Activated CD8-positive, alpha-beta memory T cell treated with anti-CD3 and anti-CD28 coated beads, Interleukin-2, amount 10 ng/mL, durations not matched to agents 7 days and 5 days (primary cell): ENCODE measurements around the gene YIPF2. TPM values are rescaled to one million over a fixed set of nuclear protein-coding genes. Genes with fewer than 3 reads are reported as not detected.

Experiments
- ATAC-seq: fragments of 150-1000 bp; cut with Tn5 transposase; one replicate; pipeline ENCODE4 v1.10.0; 2021; ENCODE audit warnings: moderate library complexity
- CTCF ChIA-PET: fragments of 350-600 bp; sonication (Branson Sonifier 250); formaldehyde crosslinking; loops from one replicate; lab custom pipeline; 2021; ENCODE audit warnings: antibody characterized with exemption; lab: Charles Lee
- DNase-seq: peaks from one replicate; pipeline ENCODE4 v3.0.0-alpha.2; 2020
- H3K27ac Mint-ChIP-seq: one replicate; pipeline ENCODE4 v1.8.0; 2021; ENCODE audit warnings: mild to moderate bottlenecking, mixed read lengths
- H3K27me3 Mint-ChIP-seq: one replicate; pipeline ENCODE4 v1.8.0; 2021; ENCODE audit warnings: mixed read lengths
- H3K36me3 Mint-ChIP-seq: one replicate; pipeline ENCODE4 v1.8.0; 2021; ENCODE audit warnings: mild to moderate bottlenecking, mixed read lengths
- H3K4me1 Mint-ChIP-seq: one replicate; pipeline ENCODE4 v1.8.0; 2021; ENCODE audit warnings: mixed read lengths
- H3K4me3 Mint-ChIP-seq: one replicate; pipeline ENCODE4 v1.8.0; 2021; ENCODE audit warnings: mild to moderate bottlenecking, moderate library complexity, mixed read lengths
- H3K9me3 Mint-ChIP-seq: one replicate; pipeline ENCODE4 v1.8.0; 2022; ENCODE audit warnings: low read depth, mixed read lengths
- total RNA-seq, 2 experiments: library from RNA; stranded (reverse); gene quantifications; one replicate each; pipeline ENCODE4 v1.2.3, GENCODE V29; 2021

The YIPF2 gene
- total RNA-seq, 2 experiments from 2014 or later = 21.7 to 27.3 TPM

DNA sequence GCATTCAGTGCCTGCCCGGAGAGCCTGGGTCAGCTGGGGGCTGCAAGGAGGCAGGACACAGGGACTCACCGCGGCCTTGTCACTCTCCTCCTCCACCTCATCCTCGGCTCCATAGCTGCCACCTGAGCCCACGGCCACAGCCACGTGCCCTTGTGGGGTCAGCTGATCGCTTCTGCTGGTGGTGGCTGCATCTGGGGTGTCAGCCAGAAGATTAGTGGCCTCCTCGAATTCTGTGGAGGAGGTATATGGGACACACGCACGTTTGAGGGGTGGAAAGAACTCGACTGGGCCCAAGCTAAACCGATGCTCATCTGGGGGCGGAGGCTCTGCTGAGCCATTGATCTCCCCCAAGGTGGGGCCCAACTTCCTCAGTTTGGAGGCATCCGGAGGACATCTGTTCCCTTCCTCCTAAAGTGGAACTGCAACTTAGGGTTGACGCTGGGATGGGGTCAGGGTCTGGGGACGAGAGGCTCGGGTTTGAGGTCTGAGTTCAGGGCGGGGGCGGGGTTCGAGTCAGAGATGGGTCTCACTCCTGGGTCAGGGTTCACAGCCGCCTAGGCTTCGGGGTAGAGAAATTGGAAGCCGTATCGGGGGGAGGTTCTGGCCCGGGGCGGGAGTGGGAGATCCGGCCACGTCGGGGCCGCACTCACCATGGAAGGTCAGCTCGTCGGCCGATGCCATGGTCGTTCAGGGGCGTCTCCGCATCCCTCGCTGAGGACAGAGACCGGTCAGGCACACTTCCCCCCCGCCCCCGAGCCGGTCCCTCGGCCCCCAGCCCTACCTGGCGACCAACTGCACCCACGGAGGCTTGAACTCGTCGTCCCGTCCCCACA lies 493 bp downstream of the YIPF2 start:
- peak overlapping the region; percentile 86 for H3K4me3 Mint-ChIP-seq
- H3K36me3 Mint-ChIP-seq = peaks cover 8% of the 10 kb centered on the region
- no peaks in the 10 kb centered on the region for H3K9me3 Mint-ChIP-seq
- no peaks in the 10 kb centered on the region for H3K27me3 Mint-ChIP-seq
- peaks cover 25% of the 10 kb centered on the region for H3K4me1 Mint-ChIP-seq
- DNase-seq (no peak), ATAC-seq (peak; percentile 1)
- CTCF ChIA-PET = interaction anchor here (0.5 to 2.0 kb wide), 5 partner anchors 9 to 400 kb away, joined by 3 to 9 read pairs (median 6); no protein-coding TSS in a partner anchor
- peak overlapping the region; percentile 83 for H3K27ac Mint-ChIP-seq

DNA sequence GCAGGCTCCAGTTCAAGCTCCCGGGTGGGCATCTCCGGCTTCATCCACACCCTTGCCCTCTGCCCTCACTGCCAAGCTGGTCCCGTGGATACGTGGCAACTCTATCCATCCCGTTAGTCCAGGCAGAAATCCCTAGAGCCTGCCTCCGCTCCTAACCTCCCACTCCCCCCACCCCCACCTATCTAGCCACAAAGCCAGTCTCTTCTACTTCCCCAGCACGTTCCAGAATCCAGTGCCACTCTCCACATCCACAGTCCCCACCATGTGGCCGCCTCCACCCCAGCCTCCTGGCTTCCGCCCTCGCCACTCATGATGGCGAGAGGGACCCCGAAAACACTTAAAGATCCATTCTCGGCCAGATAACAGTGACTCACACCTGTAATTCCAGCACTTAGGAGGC lies 3.8 kb downstream of the YIPF2 start:
- Mint-ChIP-seq H3K36me3 (no peaks in the 10 kb centered on the region), H3K4me3 (no peak overlapping the region), H3K27me3 (no peaks in the 10 kb centered on the region), H3K27ac (no peak overlapping the region), H3K9me3 (no peaks in the 10 kb centered on the region), H3K4me1 (peaks cover 11% of the 10 kb centered on the region)
- ATAC-seq (no peak), DNase-seq (no peak)
- CTCF ChIA-PET = no interaction called here

DNA sequence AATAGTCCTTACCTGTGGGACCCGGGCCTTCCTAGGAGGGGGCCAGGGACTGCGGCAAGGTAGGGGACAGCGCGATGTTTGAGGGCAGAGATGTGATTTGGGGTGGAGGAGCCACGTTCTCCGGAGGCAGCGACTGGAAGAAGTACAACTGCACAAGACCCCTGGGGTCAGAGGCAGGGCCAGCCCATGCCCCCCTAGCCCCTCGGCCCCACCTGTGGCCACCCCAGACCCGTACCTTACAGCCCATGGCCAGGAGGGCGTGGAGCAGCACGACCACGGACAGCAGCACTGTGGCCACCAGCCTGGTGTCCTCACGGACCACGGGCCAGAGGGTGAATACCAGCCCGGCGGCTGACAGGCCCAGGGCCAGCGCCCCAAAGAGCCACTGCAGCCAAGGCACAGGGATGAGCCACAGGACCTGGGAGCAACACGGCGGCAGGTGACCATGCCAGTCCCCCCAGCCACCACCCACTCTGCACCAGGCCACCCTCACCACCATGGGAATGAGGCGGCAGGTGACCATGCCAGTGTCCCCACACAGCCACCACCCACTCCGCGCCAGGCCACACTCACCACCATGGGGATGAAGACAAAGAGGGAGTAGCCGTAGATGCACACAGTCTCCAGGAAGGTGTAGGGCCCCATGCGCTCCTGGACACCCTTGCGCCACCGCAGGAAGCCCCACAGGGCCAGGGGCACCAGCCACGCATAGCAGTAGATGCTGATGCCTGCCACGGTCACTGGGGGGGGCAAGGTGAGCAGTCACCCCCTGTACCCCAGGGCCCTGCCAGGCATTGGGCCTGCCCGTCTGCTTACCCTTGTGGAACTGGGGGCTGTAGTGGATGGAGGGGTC lies 5.0 kb downstream of the YIPF2 start:
- Mint-ChIP-seq H3K4me1 (peaks cover 8% of the 10 kb centered on the region), H3K4me3 (no peak overlapping the region), H3K36me3 (no peaks in the 10 kb centered on the region), H3K27ac (no peak overlapping the region), H3K27me3 (no peaks in the 10 kb centered on the region), H3K9me3 (no peaks in the 10 kb centered on the region)
- DNase-seq = no peak
- ATAC-seq = no peak
- CTCF ChIA-PET = no interaction called here

DNA sequence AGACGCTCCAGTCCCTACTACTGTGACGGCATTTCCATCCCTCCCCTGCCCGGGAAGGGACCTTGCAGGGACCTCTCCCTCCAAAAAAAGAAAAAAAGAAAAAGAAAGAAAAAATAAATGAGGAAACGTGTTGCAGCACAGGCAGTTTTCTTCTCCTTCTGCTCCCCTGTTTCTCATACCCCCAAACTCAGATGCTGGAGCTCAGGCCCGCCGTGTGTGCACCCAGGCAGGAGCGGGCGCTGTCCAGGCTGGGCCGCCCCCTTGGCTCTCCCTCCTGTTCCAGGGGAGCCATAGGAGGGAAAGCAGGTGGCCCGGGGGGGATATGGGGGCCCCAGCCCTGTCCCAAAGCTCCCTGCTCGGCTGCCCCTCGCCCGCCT lies 5.8 kb downstream of the YIPF2 start:
- H3K36me3 Mint-ChIP-seq = no peaks in the 10 kb centered on the region
- DNase-seq (no peak), ATAC-seq (no peak)
- no peaks in the 10 kb centered on the region for H3K9me3 Mint-ChIP-seq
- H3K4me3 Mint-ChIP-seq = no peak overlapping the region
- no peaks in the 10 kb centered on the region for H3K27me3 Mint-ChIP-seq
- no peak overlapping the region for H3K27ac Mint-ChIP-seq
- H3K4me1 Mint-ChIP-seq = peaks cover 5% of the 10 kb centered on the region
- CTCF ChIA-PET = no interaction called here

DNA sequence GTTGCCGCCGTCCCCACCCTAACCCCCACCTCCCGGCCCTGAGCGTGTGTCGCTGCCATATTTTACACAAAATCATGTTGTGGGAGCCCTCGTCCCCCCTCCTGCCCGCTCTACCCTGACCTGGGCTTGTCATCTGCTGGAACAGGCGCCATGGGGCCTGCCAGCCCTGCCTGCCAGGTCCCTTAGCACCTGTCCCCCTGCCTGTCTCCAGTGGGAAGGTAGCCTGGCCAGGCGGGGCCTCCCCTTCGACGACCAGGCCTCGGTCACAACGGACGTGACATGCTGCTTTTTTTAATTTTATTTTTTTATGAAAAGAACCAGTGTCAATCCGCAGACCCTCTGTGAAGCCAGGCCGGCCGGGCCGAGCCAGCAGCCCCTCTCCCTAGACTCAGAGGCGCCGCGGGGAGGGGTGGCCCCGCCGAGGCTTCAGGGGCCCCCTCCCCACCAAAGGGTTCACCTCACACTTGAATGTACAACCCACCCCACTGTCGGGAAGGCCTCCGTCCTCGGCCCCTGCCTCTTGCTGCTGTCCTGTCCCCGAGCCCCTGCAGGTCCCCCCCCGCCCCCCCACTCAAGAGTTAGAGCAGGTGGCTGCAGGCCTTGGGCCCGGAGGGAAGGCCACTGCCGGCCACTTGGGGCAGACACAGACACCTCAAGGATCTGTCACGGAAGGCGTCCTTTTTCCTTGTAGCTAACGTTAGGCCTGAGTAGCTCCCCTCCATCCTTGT lies 6.4 kb downstream of the YIPF2 start:
- no peaks in the 10 kb centered on the region for H3K36me3 Mint-ChIP-seq

DNA sequence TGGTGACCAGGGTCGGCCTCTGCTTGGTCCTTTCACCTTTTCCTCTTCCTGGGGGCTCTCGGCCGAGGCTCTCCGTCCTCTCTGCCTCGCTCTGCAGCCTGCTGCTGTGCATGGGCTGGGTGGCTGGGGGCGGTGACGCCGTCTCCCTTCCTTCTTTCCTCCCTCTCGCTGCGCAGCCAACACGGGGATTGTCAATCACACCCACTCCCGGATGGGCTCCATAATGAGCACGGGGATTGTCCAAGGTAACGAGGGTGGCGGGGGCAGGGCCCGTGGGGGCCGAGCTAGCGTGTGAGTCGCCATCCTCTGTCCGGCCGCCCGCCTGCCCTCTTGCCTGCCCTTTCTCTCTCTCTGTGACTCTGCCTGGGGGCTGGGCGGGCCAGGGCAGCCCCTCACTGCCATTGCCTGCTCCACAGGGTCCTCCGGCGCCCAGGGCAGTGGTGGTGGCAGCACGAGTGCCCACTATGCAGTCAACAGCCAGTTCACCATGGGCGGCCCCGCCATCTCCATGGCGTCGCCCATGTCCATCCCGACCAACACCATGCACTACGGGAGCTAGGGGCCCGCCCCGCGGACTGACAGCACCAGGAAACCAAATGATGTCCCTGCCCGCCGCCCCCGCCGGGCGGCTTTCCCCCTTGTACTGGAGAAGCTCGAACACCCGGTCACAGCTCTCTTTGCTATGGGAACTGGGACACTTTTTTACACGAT lies 7.1 kb downstream of the YIPF2 start:
- Mint-ChIP-seq H3K9me3 (no peaks in the 10 kb centered on the region), H3K4me3 (no peak overlapping the region), H3K27ac (no peak overlapping the region), H3K36me3 (no peaks in the 10 kb centered on the region), H3K27me3 (no peaks in the 10 kb centered on the region), H3K4me1 (no peaks in the 10 kb centered on the region)
- DNase-seq (no peak), ATAC-seq (no peak)
- CTCF ChIA-PET = no interaction called here

More for the DNA sequence above, 6.4 kb downstream of the YIPF2 start:
- H3K4me1 Mint-ChIP-seq = no peaks in the 10 kb centered on the region
- H3K4me3 Mint-ChIP-seq = no peak overlapping the region
- CTCF ChIA-PET = no interaction called here
- H3K27ac Mint-ChIP-seq = no peak overlapping the region
- no peaks in the 10 kb centered on the region for H3K27me3 Mint-ChIP-seq
- H3K9me3 Mint-ChIP-seq = no peaks in the 10 kb centered on the region
- DNase-seq = no peak
- no peak for ATAC-seq

DNA sequence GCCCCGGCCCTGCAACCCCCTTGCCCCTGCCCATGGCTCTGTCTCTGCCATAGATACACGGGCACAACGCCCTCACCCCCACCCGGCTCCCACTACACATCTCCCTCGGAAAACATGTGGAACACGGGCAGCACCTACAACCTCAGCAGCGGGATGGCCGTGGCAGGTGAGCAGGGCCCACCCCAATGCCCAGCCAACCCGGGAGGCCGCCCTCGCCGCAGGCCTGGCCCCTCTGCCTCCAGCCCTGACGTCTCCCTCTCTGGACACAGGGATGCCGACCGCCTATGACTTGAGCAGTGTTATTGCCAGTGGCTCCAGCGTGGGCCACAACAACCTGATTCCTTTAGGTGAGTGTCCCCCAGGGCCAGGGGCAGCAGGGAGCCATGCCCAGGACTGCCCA lies 7.7 kb downstream of the YIPF2 start:
- no peaks in the 10 kb centered on the region for H3K27me3 Mint-ChIP-seq
- ATAC-seq (no peak), DNase-seq (no peak)
- no peak overlapping the region for H3K27ac Mint-ChIP-seq
- no peak overlapping the region for H3K4me3 Mint-ChIP-seq
- H3K36me3 Mint-ChIP-seq = no peaks in the 10 kb centered on the region
- CTCF ChIA-PET = no interaction called here
- H3K4me1 Mint-ChIP-seq = no peaks in the 10 kb centered on the region
- H3K9me3 Mint-ChIP-seq = no peaks in the 10 kb centered on the region

DNA sequence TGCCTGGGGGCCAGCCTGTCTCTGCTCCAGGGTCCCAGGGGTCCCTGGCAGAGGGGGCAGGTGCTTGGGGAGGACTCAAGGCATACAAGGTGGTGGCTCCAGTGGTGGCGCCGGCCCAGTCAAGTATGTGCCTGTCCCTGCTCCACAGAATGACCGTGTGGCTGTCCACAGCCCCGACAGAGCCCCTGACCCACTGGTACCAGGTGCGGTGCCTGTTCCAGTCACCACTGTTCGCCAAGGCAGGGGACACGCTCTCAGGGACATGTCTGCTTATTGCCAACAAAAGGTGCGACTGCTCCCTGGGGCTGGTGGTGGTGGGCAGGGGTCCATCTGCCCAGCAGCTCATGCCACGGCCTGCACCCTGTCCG lies 8.2 kb downstream of the YIPF2 start:
- H3K9me3 Mint-ChIP-seq = no peaks in the 10 kb centered on the region
- no peaks in the 10 kb centered on the region for H3K4me1 Mint-ChIP-seq
- no peak for DNase-seq
- no peaks in the 10 kb centered on the region for H3K27me3 Mint-ChIP-seq
- no peak for ATAC-seq
- H3K36me3 Mint-ChIP-seq = no peaks in the 10 kb centered on the region
- CTCF ChIA-PET = no interaction called here
- H3K27ac Mint-ChIP-seq = no peak overlapping the region
- no peak overlapping the region for H3K4me3 Mint-ChIP-seq

DNA sequence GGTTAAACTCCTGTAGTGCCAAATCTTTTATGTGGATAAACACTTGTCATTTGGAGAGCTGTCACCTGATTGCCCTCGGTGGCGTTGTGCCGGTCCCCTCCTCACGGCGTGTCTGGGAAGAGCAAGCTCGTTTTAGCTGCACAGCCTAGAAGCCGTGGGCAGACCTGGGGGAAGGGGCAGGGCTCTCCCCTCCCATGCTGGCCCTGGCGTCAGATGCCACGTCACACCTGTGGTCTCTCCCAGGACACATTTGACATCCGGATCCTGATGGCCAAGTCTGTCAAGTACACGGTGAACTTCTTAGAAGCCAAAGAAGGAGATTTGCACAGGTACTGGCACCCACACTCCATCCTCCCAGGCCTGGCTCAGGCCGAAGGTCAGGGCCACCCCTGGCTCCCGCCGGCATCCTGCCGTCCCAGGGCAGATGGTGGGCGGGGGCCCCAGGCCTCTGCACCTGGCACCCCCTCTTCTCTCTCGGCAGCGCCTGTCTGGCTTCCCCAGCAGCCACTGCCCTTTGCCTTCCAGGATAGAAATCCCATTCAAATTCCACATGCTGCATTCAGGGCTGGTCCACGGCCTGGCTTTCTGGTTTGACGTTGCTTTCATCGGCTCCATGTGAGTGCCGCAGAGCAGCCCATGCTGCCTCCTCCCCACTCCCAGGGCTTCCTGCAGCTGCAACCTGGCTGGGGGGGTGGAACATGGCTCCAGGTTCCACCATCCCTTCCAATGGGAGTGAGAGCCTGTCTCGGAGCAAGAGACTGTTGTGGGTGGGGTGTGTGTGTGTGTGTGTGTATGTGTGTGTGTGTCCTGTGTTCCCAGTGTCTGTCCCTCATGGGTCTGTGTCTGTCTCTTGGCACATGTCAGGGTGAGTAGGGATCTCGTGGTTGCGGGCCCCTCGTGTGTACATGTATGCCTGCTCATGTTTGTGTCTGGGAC lies 8.8 kb downstream of the YIPF2 start:
- no peaks in the 10 kb centered on the region for H3K4me1 Mint-ChIP-seq
- no peak overlapping the region for H3K4me3 Mint-ChIP-seq
- H3K27ac Mint-ChIP-seq = no peak overlapping the region
- ATAC-seq (no peak), DNase-seq (no peak)
- H3K9me3 Mint-ChIP-seq = no peaks in the 10 kb centered on the region
- H3K36me3 Mint-ChIP-seq = no peaks in the 10 kb centered on the region
- H3K27me3 Mint-ChIP-seq = no peaks in the 10 kb centered on the region
- CTCF ChIA-PET = interaction anchor here (1.5 kb wide), 1 partner anchor 17 kb away, joined by 3 read pairs; no protein-coding TSS in a partner anchor

DNA sequence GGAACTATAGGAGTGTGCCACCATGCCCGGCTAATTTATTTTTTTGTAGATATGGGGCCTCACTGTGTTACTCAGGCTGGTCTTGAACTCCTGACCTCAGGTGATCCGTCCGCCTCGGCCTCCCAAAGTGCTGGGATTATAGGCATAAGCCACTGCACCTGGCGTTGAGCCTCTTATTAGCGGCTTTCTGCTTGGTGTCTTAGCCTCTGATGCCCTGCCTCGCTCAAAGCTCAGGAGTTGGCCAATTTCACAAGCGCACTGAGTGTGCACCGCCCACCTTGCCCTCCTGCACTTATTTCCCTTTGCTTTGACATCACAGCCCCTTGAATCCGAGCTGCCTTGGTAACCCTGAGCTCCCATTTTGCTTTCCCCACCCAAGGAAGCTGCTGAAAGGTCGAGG lies 10.1 kb downstream of the YIPF2 start:
- Mint-ChIP-seq H3K27me3 (no peaks in the 10 kb centered on the region), H3K4me1 (no peaks in the 10 kb centered on the region), H3K36me3 (no peaks in the 10 kb centered on the region), H3K9me3 (no peaks in the 10 kb centered on the region), H3K4me3 (no peak overlapping the region), H3K27ac (no peak overlapping the region)
- DNase-seq = no peak
- CTCF ChIA-PET = interaction anchor here (1.5 kb wide), 1 partner anchor 18 kb away, joined by 3 read pairs; no protein-coding TSS in a partner anchor
- ATAC-seq = no peak

DNA sequence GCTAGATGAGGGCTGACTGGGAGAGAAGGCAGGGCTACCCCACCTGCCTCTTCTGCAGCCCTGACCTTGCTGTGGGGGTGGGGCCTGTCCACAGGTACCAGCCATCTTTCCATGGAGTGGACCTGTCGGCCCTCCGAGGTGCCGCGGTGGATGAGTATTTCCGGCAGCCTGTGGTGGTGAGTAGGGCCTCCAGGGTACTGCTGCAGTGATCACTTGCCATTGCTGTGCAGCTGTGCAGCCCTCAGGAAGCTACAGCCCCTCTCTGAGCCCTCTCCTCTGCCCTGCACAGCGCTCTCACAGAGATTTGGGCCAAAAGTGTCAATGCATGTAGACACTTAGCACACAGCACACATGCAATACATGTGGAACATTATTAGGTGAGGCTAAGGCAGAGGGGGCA lies 11.8 kb downstream of the YIPF2 start:
- peaks cover 2% of the 10 kb centered on the region for H3K36me3 Mint-ChIP-seq
- no peak overlapping the region for H3K4me3 Mint-ChIP-seq
- CTCF ChIA-PET = no interaction called here
- ATAC-seq = no peak
- H3K27me3 Mint-ChIP-seq = no peaks in the 10 kb centered on the region
- no peak for DNase-seq
- H3K9me3 Mint-ChIP-seq = no peaks in the 10 kb centered on the region
- H3K27ac Mint-ChIP-seq = no peak overlapping the region
- H3K4me1 Mint-ChIP-seq = no peaks in the 10 kb centered on the region
